Measurements from ENCODE around the gene TRPC3.
"Not testable (repeated sequence)": the region's sequence is repeated elsewhere in the genome, so short reads cannot be mapped to it uniquely, and the experiment has no call there.

TRPC3 gene

GRCh38 chr4:121946644-121947043 is 5.2 kb downstream of the TRPC3 start:
- DNase-seq (ENCODE audit: low spot score) = no peak

- DNase-seq (ENCODE audit: low spot score) = no peak
These were observed 7.9 kb downstream of the TRPC3 start for GRCh38 chr4:121943941-121944340.

GRCh38 chr4:121939690-121940089 is 12.2 kb downstream of the TRPC3 start:
- no peak for DNase-seq (ENCODE audit: low spot score)

GRCh38 chr4:121938282-121939092 is 13.4 kb downstream of the TRPC3 start:
- DNase-seq (ENCODE audit: low spot score) = peak; percentile 17

- peak; percentile 12 for DNase-seq (ENCODE audit: low spot score)
These were observed 15.8 kb downstream of the TRPC3 start for GRCh38 chr4:121936101-121936500.

- DNase-seq (ENCODE audit: low spot score) = no peak
These were observed 17.2 kb downstream of the TRPC3 start for GRCh38 chr4:121934635-121935034.

- no peak for DNase-seq (ENCODE audit: low spot score)
These were observed 19.5 kb downstream of the TRPC3 start for GRCh38 chr4:121932212-121932974.

GRCh38 chr4:121930304-121930703 is 21.6 kb downstream of the TRPC3 start:
- DNase-seq (ENCODE audit: low spot score) = no peak

GRCh38 chr4:121927948-121928347 is 23.9 kb downstream of the TRPC3 start:
- no peak for DNase-seq (ENCODE audit: low spot score)

GRCh38 chr4:121926490-121926889 is 25.4 kb downstream of the TRPC3 start:
- not testable (repeated sequence) for DNase-seq (ENCODE audit: low spot score)

- DNase-seq (ENCODE audit: low spot score) = no peak
These were observed 28.6 kb downstream of the TRPC3 start for GRCh38 chr4:121923306-121923705.

GRCh38 chr4:121913667-121914066 is 38.2 kb downstream of the TRPC3 start:
- no peak for DNase-seq (ENCODE audit: low spot score)

GRCh38 chr4:121908346-121908745 is 43.5 kb downstream of the TRPC3 start:
- no peak for DNase-seq (ENCODE audit: low spot score)

GRCh38 chr4:121900132-121900983 is 51.5 kb downstream of the TRPC3 start:
- DNase-seq (ENCODE audit: low spot score) = peak; percentile 49

- DNase-seq (ENCODE audit: low spot score) = no peak
These were observed 53.7 kb downstream of the TRPC3 start for GRCh38 chr4:121898150-121898549.

- DNase-seq (ENCODE audit: low spot score) = no peak
These were observed 63.7 kb downstream of the TRPC3 start for GRCh38 chr4:121888134-121888533.

GRCh38 chr4:121885115-121885514 is 66.7 kb downstream of the TRPC3 start:
- DNase-seq (ENCODE audit: low spot score) = no peak

- no peak for DNase-seq (ENCODE audit: low spot score)
These were observed 70.7 kb downstream of the TRPC3 start for GRCh38 chr4:121881158-121881557.

GRCh38 chr4:121879135-121879534 is 72.7 kb downstream of the TRPC3 start:
- no peak for DNase-seq (ENCODE audit: low spot score)

GRCh38 chr4:121877041-121877773 is 74.7 kb downstream of the TRPC3 start:
- no peak for DNase-seq (ENCODE audit: low spot score)

- DNase-seq (ENCODE audit: low spot score) = no peak
These were observed 75.8 kb downstream of the TRPC3 start for GRCh38 chr4:121876070-121876469.

- DNase-seq (ENCODE audit: low spot score) = no peak
These were observed 76.2 kb downstream of the TRPC3 start for GRCh38 chr4:121875652-121876051.
